HEK293 (cell line): ENCODE results near the gene NHSL2.

ENCODE experiments used
- ZNF24 ChIP-seq: fragments of 450-650 bp; formaldehyde crosslinking; IDR thresholded peaks from 2 replicates; pipeline ENCODE4 v1.5.1; 2016; ENCODE audit warnings: missing biosample characterization, missing genetic modification characterization
- ZNF311 ChIP-seq: fragments of 450-650 bp; formaldehyde crosslinking; IDR thresholded peaks from 2 replicates; pipeline ENCODE4 v1.5.1; 2017; ENCODE audit warnings: missing biosample characterization, missing genetic modification characterization, borderline replicate concordance
- ZNF561 ChIP-seq: fragments of 450-650 bp; IDR thresholded peaks from 2 replicates; pipeline ENCODE4 v1.5.1; 2018; ENCODE audit warnings: missing biosample characterization, missing genetic modification characterization, borderline replicate concordance
- TF ChIP-seq, protein P1 (sequence below): fragments of 450-650 bp; formaldehyde crosslinking; IDR thresholded peaks from 2 replicates; pipeline ENCODE4 v1.5.1; 2016; ENCODE audit warnings: missing biosample characterization, missing genetic modification characterization

DNA sequence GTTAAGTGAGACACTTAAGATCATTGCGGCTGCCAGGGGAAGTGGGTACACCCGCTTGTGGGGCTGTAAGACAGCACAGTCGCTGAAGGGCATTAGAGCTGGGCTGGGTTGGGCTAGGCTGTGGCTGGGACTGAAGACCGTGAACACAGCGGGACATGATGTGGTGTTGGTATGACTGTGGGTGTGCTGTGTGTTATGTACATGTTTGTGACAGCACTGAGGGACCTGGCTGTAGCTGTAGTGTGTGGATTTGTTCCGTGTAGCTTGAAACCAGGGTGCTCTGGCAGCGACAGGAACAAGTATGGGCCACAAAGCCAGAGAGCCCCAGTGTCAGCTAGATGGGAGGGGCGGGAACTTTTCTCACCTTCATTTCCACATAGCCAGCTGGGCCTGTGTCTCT is 82.1 kb downstream of the NHSL2 start:
- TF ChIP-seq ZNF561 (tag by site-specific recombination) (no peak), ZNF24 (tag by site-specific recombination) (no peak), ZNF311 (tag by site-specific recombination) (no peak)
- TF ChIP-seq, protein P1, sequence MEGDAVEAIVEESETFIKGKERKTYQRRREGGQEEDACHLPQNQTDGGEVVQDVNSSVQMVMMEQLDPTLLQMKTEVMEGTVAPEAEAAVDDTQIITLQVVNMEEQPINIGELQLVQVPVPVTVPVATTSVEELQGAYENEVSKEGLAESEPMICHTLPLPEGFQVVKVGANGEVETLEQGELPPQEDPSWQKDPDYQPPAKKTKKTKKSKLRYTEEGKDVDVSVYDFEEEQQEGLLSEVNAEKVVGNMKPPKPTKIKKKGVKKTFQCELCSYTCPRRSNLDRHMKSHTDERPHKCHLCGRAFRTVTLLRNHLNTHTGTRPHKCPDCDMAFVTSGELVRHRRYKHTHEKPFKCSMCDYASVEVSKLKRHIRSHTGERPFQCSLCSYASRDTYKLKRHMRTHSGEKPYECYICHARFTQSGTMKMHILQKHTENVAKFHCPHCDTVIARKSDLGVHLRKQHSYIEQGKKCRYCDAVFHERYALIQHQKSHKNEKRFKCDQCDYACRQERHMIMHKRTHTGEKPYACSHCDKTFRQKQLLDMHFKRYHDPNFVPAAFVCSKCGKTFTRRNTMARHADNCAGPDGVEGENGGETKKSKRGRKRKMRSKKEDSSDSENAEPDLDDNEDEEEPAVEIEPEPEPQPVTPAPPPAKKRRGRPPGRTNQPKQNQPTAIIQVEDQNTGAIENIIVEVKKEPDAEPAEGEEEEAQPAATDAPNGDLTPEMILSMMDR (tag by site-specific recombination): no peak
